ENCODE results near the gene AMTN.

The AMTN gene

GRCh38 chr4:70564033-70564432 lies 45.7 kb downstream of the AMTN start:
- DNase-seq, result no peak

DNA sequence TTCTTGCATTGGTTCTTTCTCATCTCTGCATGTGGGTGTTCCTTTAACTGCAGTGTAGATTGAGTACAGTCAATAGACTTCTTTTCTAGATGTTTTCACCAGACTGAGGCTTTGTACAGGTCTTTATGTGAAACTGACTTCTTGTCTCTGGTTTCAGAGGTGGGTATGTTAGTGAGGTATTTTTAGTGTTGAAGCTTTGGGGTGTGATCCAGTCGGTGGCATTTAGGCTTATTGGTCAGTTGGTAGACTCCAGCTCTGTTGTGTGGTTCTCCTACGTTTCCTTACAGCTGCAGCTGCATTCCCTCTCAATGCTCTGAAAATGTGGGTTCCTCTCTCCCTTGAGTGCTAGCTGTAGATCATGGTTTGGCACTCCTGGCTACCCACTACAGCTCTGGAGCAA lies 52.4 kb downstream of the AMTN start:
- DNase-seq, result no peak

DNA sequence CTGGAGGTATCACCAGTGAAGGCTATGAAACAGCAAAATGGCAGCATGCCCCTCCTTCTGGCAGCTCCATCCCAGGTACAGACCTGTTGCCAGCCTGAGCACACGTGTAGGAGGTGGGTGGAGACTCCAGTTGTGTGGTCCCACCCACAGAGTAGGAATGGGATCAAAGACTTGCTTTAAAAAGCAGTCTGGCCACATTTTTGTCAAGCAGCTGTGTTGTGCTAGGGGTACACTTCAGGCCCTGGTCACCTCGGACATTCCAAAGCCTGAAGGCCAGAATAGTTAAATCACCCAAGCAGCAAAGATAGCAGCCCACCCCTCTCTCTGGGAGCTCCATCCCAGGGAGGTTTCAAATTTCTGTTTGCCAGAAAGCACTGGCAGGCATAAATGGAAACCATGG lies 53.4 kb downstream of the AMTN start:
- no peak for DNase-seq

GRCh38 chr4:70575964-70576363 lies 57.6 kb downstream of the AMTN start:
- no peak for DNase-seq

- DNase-seq, result no peak
Measured at GRCh38 chr4:70577220-70577927, 59.0 kb downstream of the AMTN start.

GRCh38 chr4:70581980-70582379 lies 63.6 kb downstream of the AMTN start:
- no peak for DNase-seq

Measured in fibroblast of skin of right quadriceps (primary cell).